DOHH2 (cell line): ENCODE data around the gene WNT7A.

Experiments used
- H3F3A ChIP-seq: fragments of 200-600 bp; sonication (generic), shearing (Covaris generic); 2 replicates; pipeline ENCODE4 v1.6.0; 2016; ENCODE audit warnings: antibody characterized with exemption, mild to moderate bottlenecking; ENCODE audit not compliant: control insufficient read depth, insufficient read depth
- H3K27ac ChIP-seq: fragments of 200-600 bp; sonication (generic); 2 replicates; pipeline ENCODE4 v1.5.1; 2014; ENCODE audit warnings: low read depth, mild to moderate bottlenecking, low read length, moderate library complexity
- H3K27me3 ChIP-seq: fragments of 200-600 bp; sonication (generic); 2 replicates; pipeline ENCODE4 v1.6.1; 2014; ENCODE audit warnings: mild to moderate bottlenecking, low read length, mixed read lengths; ENCODE audit not compliant: control insufficient read depth
- H3K36me3 ChIP-seq: fragments of 200-600 bp; sonication (generic); 2 replicates; pipeline ENCODE4 v1.6.1; 2014; ENCODE audit warnings: mild to moderate bottlenecking, low read length, moderate library complexity, mixed read lengths; ENCODE audit not compliant: control insufficient read depth
- H3K4me1 ChIP-seq: fragments of 200-600 bp; sonication (generic); 2 replicates; pipeline ENCODE4 v1.6.1; 2014; ENCODE audit warnings: mild to moderate bottlenecking, low read length, mixed read lengths; ENCODE audit not compliant: control insufficient read depth
- H3K4me2 ChIP-seq: fragments of 200-600 bp; sonication (generic); 2 replicates; pipeline ENCODE4 v1.6.0; 2014; ENCODE audit warnings: mild to moderate bottlenecking, low read length, moderate library complexity
- H3K4me3 ChIP-seq: fragments of 200-600 bp; sonication (generic); 2 replicates; pipeline ENCODE4 v1.5.1; 2014; ENCODE audit warnings: mild to moderate bottlenecking, low read length, mixed read lengths
- H3K79me2 ChIP-seq: fragments of 200-600 bp; sonication (generic); 2 replicates; pipeline ENCODE4 v1.6.1; 2014; ENCODE audit warnings: mild to moderate bottlenecking, low read length, mixed read lengths; ENCODE audit not compliant: control insufficient read depth
- H3K9me2 ChIP-seq: fragments of 200-600 bp; sonication (generic); replicated peaks from 2 replicates; pipeline ENCODE4 v1.6.1; 2014; ENCODE audit warnings: mild to moderate bottlenecking, low read length, mixed read lengths; ENCODE audit not compliant: control insufficient read depth
- H3K9me3 ChIP-seq: fragments of 200-600 bp; sonication (generic); 2 replicates; pipeline ENCODE4 v1.6.1; 2014; ENCODE audit warnings: antibody characterized with exemption, low read length, mixed read lengths; ENCODE audit not compliant: control insufficient read depth, insufficient read depth
- H4K20me1 ChIP-seq: fragments of 200-600 bp; sonication (generic); 2 replicates; pipeline ENCODE4 v1.6.0; 2014; ENCODE audit warnings: low read depth, mild to moderate bottlenecking, antibody characterized with exemption, low read length, moderate library complexity; ENCODE audit not compliant: control insufficient read depth, insufficient read depth
- EZH2phosphoT487 ChIP-seq: fragments of 200-600 bp; sonication (generic); IDR thresholded peaks from 2 replicates; pipeline ENCODE4 v1.6.1; 2017; ENCODE audit warnings: borderline replicate concordance, mild to moderate bottlenecking, antibody characterized with exemption, low read length, moderate library complexity, mixed read lengths
- TF ChIP-seq, protein P1 (sequence below): fragments of 200-600 bp; sonication (generic); IDR thresholded peaks from one replicate; pipeline ENCODE4 v1.5.1; 2014; ENCODE audit warnings: antibody characterized with exemption, mild to moderate bottlenecking, low read depth, low read length; ENCODE audit not compliant: poor library complexity, severe bottlenecking

WNT7A gene

GRCh38 chr3:13800064-13800463 is 79.8 kb downstream of the WNT7A start:
- H3F3A ChIP-seq: no peaks in the 10 kb centered on the region
- H3K27ac ChIP-seq: no peak overlapping the region
- H3K4me1 ChIP-seq: no peaks in the 10 kb centered on the region
- no peaks in the 10 kb centered on the region for H3K27me3 ChIP-seq
- no peak overlapping the region for H3K4me2 ChIP-seq
- no peaks in the 10 kb centered on the region for H4K20me1 ChIP-seq
- no peak overlapping the region for H3K4me3 ChIP-seq
- no peak for TF ChIP-seq EZH2phosphoT487
- TF ChIP-seq, protein P1, sequence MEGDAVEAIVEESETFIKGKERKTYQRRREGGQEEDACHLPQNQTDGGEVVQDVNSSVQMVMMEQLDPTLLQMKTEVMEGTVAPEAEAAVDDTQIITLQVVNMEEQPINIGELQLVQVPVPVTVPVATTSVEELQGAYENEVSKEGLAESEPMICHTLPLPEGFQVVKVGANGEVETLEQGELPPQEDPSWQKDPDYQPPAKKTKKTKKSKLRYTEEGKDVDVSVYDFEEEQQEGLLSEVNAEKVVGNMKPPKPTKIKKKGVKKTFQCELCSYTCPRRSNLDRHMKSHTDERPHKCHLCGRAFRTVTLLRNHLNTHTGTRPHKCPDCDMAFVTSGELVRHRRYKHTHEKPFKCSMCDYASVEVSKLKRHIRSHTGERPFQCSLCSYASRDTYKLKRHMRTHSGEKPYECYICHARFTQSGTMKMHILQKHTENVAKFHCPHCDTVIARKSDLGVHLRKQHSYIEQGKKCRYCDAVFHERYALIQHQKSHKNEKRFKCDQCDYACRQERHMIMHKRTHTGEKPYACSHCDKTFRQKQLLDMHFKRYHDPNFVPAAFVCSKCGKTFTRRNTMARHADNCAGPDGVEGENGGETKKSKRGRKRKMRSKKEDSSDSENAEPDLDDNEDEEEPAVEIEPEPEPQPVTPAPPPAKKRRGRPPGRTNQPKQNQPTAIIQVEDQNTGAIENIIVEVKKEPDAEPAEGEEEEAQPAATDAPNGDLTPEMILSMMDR: no peak
- H3K9me2 ChIP-seq: no peaks in the 10 kb centered on the region
- no peaks in the 10 kb centered on the region for H3K79me2 ChIP-seq
- H3K36me3 ChIP-seq: no peaks in the 10 kb centered on the region
- no peaks in the 10 kb centered on the region for H3K9me3 ChIP-seq

DNA sequence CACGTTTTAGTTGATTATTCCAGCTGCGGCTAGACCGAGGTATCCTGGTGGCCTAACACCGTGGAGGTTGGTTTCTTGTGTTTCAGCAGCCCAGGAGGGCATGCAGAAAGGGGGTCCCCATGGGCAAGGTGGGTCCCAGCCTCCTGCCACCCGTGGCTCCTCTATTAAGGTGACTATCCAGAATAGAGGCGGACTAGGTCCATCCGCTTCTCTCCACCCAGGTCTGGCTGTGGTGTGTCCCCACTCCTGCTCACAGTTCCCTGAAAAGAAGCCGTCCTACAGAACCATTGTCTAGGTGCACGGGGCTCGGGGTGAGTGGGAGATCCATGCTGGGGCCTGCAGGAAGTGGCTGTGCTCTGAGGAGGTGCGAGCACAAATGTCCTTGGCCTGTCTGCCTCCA is 81.5 kb downstream of the WNT7A start:
- Histone ChIP-seq H3K4me1 (no peaks in the 10 kb centered on the region), H3K4me2 (no peak overlapping the region), H3K36me3 (no peaks in the 10 kb centered on the region), H3K27me3 (no peaks in the 10 kb centered on the region), H3K27ac (no peak overlapping the region), H3F3A (no peaks in the 10 kb centered on the region), H3K9me3 (no peaks in the 10 kb centered on the region), H4K20me1 (no peaks in the 10 kb centered on the region), H3K4me3 (no peak overlapping the region), H3K9me2 (no peaks in the 10 kb centered on the region), H3K79me2 (no peaks in the 10 kb centered on the region)
- TF ChIP-seq, protein P1: no peak
- no peak for TF ChIP-seq EZH2phosphoT487

GRCh38 chr3:13796701-13797460 is 83.0 kb downstream of the WNT7A start:
- no peak overlapping the region for H3K4me2 ChIP-seq

More at GRCh38 chr3:13796701-13797460, 83.0 kb downstream of the WNT7A start:
- H3K9me3 ChIP-seq: no peaks in the 10 kb centered on the region
- TF ChIP-seq, protein P1: no peak
- no peak for TF ChIP-seq EZH2phosphoT487
- no peaks in the 10 kb centered on the region for H3F3A ChIP-seq
- H3K36me3 ChIP-seq: no peaks in the 10 kb centered on the region
- no peak overlapping the region for H3K27ac ChIP-seq
- H3K9me2 ChIP-seq: no peaks in the 10 kb centered on the region
- no peaks in the 10 kb centered on the region for H3K79me2 ChIP-seq
- no peak overlapping the region for H3K4me3 ChIP-seq
- H4K20me1 ChIP-seq: no peaks in the 10 kb centered on the region
- H3K4me1 ChIP-seq: no peaks in the 10 kb centered on the region
- H3K27me3 ChIP-seq: no peaks in the 10 kb centered on the region
